Cardiac fibroblast (primary cell): Measurements from ENCODE around the gene RASGRP2.

Experiments
- DNase-seq, 2 donors: peaks; one replicate each; pipeline versions ENCODE4 v3.0.0 to v3.0.0-alpha.2; 2010; ENCODE audit warnings: low read depth in 2 of 2
- H3K4me3 ChIP-seq, 2 donors: replicated peaks in 1 of 2; 1 replicate in 1 of 2; 2 replicates in 1 of 2; pipeline ENCODE4 v1.5.1; 2011; ENCODE audit warnings: low read depth in 2 of 2, low read length in 2 of 2, mild to moderate bottlenecking in 2 of 2, moderate library complexity in 1 of 2
- CTCF ChIP-seq: IDR thresholded peaks from one replicate; pipeline ENCODE4 v1.5.1; 2011; ENCODE audit warnings: low read depth, mild to moderate bottlenecking, low read length, inconsistent platforms

RASGRP2 gene

DNA sequence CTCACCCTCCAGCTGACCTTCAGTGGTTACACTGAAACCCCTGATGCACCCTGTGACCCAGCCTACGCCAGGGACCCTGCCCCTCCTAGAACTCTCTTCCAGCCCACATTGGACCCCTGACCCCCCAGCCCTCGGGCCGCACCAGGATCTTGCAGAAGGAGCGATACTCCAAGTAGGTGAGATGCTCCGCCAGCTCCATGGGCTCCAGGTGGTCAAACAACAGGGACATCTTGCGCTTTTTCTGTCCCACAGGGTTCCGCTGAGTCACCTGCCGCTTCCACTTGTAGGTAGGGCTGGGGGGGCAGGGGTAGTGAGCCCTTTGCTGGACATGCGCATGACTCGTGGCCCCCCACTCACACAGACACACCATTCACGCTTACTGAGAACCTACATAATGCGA is 4.1 kb downstream of the RASGRP2 start:
- no peak overlapping the region for H3K4me3 ChIP-seq
- no peak for TF ChIP-seq CTCF
- no peak for DNase-seq

- DNase-seq = no peak
- no peak for TF ChIP-seq CTCF
- no peak overlapping the region for H3K4me3 ChIP-seq
Measured at GRCh38 chr11:64736654-64737053, 7.3 kb downstream of the RASGRP2 start.

GRCh38 chr11:64735725-64736259 is 8.2 kb downstream of the RASGRP2 start:
- DNase-seq = no peak
- TF ChIP-seq CTCF = no peak
- H3K4me3 ChIP-seq = no peak overlapping the region

GRCh38 chr11:64734811-64735724 is 8.9 kb downstream of the RASGRP2 start:
- no peak for DNase-seq
- TF ChIP-seq CTCF = no peak
- H3K4me3 ChIP-seq = no peak overlapping the region

- no peak for TF ChIP-seq CTCF
- no peak for DNase-seq
- no peak overlapping the region for H3K4me3 ChIP-seq
Measured at GRCh38 chr11:64731601-64732000, 12.3 kb downstream of the RASGRP2 start.

DNA sequence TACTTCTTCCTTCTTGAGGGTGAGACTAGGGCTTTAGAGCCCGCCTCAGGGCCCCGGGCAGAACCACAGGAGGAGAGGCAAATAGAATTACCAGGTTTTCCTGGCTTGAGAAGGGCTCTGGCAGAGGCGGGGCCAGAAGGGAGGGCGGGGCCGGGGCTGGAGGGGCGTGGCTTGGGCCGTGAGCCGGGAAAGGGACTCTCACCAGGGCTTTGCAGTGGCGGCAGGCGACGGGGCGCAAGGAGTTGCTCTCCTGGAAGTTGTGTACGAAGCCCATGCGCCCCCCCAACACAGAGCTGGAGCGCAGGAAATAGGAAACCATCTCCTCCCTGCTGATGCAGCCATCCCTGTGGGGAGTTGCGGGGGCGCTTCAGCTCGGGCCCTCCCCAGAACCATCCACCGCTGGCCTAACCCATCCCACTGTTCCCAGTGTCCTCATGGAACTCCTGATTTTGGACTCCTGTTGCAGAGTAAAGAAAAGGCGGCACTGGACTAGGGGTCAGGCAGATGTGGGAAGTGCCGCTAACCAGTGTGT is 14.0 kb downstream of the RASGRP2 start:
- H3K4me3 ChIP-seq = no peak overlapping the region
- no peak for TF ChIP-seq CTCF
- no peak for DNase-seq
